ENCODE results near the gene RYR2.
"Not testable (repeated sequence)": the region's sequence is repeated elsewhere in the genome, so short reads cannot be mapped to it uniquely, and the experiment has no call there.

The RYR2 gene

DNA sequence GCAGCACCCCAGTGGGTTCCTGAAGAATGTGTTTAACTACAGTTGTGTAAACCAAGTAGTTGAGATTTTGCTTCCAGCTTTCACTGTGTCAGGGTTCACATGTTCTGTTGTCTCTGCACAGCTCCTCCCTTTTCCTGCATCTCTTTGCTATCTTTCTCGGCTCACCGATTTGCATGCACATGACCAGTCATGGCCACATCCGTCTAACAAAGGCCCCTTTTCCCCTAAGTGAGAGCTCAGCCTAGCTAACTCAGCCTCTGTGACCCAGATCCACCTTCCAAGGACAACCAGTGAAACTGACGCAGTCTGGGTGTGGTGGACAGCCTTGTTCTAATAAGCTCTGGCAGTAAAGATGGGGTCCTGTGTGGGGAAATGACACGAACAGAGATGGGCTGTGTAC lies 747.6 kb downstream of the RYR2 start:
- peak; percentile 94 for ATAC-seq (replicated peaks)
- H3K36me3 Mint-ChIP-seq (ENCODE audit: insufficient read depth): no peaks in the 10 kb centered on the region
- DNase-seq: peak in 2 of 3 experiments; percentile 11 to 15
- peaks cover 0 to 2% of the 10 kb centered on the region in 2 donors for H3K9me3 Mint-ChIP-seq
- H3K27me3 Mint-ChIP-seq: no peaks in the 10 kb centered on the region
- peak overlapping the region in 1 of 2 donors; percentile 54 for H3K27ac Mint-ChIP-seq
- no peak overlapping the region for H3K4me3 Mint-ChIP-seq
- no peaks in the 10 kb centered on the region for H3K4me1 Mint-ChIP-seq (ENCODE audit: low read depth in 2 of 2)

DNA sequence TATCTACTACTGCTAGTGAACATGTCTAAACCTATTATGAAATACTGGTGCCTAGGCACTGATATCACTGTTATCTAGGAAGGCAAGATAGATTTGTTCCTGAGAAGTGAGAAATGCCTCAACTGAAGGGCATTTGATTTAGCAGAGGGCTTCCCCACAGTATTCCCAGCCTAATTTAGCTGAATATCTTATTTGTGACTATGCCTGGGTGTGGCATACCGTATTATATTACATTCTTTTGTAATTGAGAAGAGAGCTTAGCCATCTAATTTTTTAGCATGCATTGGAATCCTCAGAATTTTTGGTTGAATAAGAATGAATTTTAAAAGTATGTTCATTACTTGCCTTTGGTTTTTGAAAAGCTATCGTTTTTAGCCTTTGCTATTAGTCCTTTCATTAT lies 749.6 kb downstream of the RYR2 start:
- ATAC-seq (replicated peaks) (no peak), DNase-seq (no peak)
- no peaks in the 10 kb centered on the region for H3K27me3 Mint-ChIP-seq
- no peak overlapping the region for H3K27ac Mint-ChIP-seq
- no peaks in the 10 kb centered on the region for H3K36me3 Mint-ChIP-seq (ENCODE audit: insufficient read depth)
- H3K4me3 Mint-ChIP-seq: no peak overlapping the region
- H3K9me3 Mint-ChIP-seq: peaks cover 0 to 2% of the 10 kb centered on the region in 2 donors
- H3K4me1 Mint-ChIP-seq (ENCODE audit: low read depth in 2 of 2): no peaks in the 10 kb centered on the region

DNA sequence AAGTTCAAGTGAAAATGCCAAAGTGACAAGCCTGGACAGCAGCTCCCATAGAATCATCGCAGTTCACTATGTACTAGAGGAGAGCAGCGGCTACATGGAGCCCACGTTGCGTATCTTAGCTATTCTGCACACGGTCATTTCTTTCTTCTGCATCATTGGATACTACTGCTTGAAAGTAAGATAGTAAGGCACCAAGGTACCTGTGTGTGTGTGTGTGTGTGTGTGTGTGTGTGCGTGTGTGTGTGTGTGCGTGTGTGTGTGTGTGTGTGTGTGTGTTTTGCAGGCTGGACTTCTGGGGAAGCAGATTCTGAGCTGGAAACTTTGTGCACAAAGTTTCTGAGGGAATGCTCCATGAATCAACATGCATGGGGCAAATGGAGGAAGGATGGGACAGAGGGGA lies 750.2 kb downstream of the RYR2 start:
- Mint-ChIP-seq H3K27ac (no peak overlapping the region), H3K27me3 (no peaks in the 10 kb centered on the region), H3K4me1 (ENCODE audit: low read depth in 2 of 2) (no peaks in the 10 kb centered on the region), H3K4me3 (no peak overlapping the region), H3K36me3 (ENCODE audit: insufficient read depth) (no peaks in the 10 kb centered on the region), H3K9me3 (peaks cover 0 to 2% of the 10 kb centered on the region in 2 donors)
- ATAC-seq (replicated peaks) (no peak), DNase-seq (no peak)

DNA sequence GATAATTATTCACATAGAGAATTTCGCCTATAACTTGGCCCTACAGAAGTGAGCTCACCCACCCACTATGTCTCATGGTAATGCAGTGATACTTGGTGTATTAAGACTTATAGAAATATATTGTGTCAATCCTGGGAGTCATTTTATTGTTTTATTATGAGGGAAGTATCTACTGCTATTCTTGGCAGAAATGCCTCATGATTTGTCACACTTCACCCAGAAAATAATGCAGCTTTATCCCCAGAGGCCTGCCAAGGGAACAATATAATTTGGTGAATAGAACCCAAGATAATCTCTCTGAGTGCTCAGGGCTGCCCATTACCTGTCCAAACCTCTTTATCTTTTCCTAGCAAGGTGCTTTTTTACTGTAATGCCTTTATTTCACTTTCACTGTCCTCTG lies 750.7 kb downstream of the RYR2 start:
- H3K36me3 Mint-ChIP-seq (ENCODE audit: insufficient read depth): no peaks in the 10 kb centered on the region
- H3K4me3 Mint-ChIP-seq: no peak overlapping the region
- no peak overlapping the region for H3K27ac Mint-ChIP-seq
- ATAC-seq (replicated peaks) (no peak), DNase-seq (no peak)
- H3K9me3 Mint-ChIP-seq: peaks cover 0 to 2% of the 10 kb centered on the region in 2 donors
- no peaks in the 10 kb centered on the region for H3K27me3 Mint-ChIP-seq
- no peaks in the 10 kb centered on the region for H3K4me1 Mint-ChIP-seq (ENCODE audit: low read depth in 2 of 2)

DNA sequence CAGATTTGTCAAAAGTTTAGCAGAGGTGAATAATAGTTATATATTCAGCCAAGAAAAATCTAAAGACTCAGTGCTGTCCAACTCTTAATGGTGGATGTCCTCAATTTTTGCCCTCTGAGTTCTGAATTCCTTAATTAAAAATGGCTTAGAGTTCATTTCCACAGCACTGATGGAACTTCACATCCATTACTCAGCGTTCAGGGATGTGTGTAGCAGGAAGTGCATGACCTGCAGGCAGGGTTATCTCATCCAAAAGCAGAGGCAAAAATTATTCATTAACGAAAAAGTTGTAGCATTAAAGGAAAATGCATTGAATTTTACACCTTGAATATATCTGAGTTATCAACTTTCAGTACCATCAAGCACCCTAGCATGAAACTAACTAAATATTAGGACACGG lies 752.1 kb downstream of the RYR2 start:
- no peaks in the 10 kb centered on the region for H3K4me1 Mint-ChIP-seq (ENCODE audit: low read depth in 2 of 2)
- no peaks in the 10 kb centered on the region for H3K36me3 Mint-ChIP-seq (ENCODE audit: insufficient read depth)
- no peaks in the 10 kb centered on the region for H3K27me3 Mint-ChIP-seq
- peaks cover 0 to 2% of the 10 kb centered on the region in 2 donors for H3K9me3 Mint-ChIP-seq
- H3K4me3 Mint-ChIP-seq: no peak overlapping the region
- ATAC-seq (replicated peaks) (no peak), DNase-seq (no peak)
- H3K27ac Mint-ChIP-seq: no peak overlapping the region

DNA sequence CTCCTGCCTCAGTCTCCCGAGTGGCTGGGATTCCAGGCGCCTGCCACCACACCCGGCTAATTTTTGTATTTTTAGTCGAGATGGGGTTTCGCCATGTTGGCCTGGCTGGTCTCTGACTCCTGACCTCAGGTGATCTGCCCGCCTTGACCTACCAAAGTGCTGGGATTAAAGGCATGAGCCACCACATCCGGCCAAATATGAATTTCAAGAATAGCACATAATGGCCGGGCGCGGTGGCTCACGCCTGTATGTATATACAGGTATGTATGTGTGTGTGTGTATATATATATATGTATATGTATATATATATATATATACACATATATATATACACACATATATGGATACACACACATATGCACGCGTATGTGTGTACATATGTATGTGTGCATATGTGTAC lies 753.6 kb downstream of the RYR2 start:
- ATAC-seq (replicated peaks) (no peak), DNase-seq (no peak)
- Mint-ChIP-seq H3K36me3 (ENCODE audit: insufficient read depth) (no peaks in the 10 kb centered on the region), H3K27ac (no peak overlapping the region), H3K9me3 (peaks cover 0 to 2% of the 10 kb centered on the region in 2 donors), H3K27me3 (no peaks in the 10 kb centered on the region), H3K4me3 (no peak overlapping the region), H3K4me1 (ENCODE audit: low read depth in 2 of 2) (no peaks in the 10 kb centered on the region)

DNA sequence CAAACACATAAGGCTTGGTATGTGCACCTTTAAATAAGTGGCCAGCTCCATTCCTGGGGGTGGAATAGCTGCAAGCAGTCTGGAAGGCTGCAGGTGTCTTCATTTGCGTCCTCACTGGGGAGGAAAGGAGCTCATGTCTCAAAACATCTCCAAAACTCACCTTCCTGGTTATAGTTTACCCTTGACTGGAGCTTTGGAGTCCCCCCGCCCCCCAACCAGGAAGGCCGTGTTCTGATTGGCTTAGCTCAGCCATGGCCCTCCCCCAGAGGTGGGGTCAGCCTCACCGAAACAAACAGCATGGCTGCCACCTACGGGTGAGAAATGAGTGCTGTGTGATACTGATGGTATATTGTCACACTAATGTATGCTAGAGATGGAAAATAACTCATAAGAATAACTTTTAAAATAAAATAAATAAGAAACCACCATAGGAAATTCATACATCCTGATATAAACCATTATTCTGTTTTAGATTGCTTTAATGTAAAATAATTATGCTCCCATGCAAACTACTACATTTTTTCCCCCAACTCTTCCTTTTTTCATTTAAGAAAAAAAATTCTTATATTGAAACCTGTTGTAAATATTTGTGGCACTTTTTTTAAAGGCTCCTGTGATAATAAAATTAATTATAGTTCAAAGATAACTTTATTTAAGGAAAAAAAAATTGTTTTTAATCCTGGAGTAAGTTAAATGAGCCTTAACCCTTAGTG lies 757.9 kb downstream of the RYR2 start:
- ATAC-seq (replicated peaks): peak; percentile 100
- peak; percentile 39 to 53 (median 49) for DNase-seq
- no peaks in the 10 kb centered on the region for H3K36me3 Mint-ChIP-seq (ENCODE audit: insufficient read depth)

DNA sequence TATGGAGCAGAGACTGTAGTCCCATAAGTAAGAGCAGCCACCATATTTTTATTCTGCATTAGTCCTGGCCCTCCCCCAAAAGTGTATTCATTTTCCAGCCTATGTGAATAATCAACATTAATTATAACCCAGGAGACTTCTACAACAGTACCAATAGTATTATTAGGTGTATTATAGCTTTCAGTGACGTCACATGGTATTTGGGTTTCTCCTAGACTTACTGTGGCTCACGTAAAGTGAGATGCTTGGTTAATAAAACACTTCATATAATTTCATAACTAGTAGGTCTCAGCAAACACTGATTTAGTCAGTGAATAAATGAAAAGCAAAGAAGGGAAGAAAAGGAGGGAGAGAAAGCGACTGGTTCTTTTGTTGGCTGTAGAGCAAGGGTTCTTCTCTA lies 762.5 kb downstream of the RYR2 start:
- Mint-ChIP-seq H3K36me3 (ENCODE audit: insufficient read depth) (no peaks in the 10 kb centered on the region), H3K27me3 (peaks cover 0 to 7% of the 10 kb centered on the region in 2 donors), H3K4me1 (ENCODE audit: low read depth in 2 of 2) (no peaks in the 10 kb centered on the region), H3K27ac (no peak overlapping the region), H3K4me3 (no peak overlapping the region), H3K9me3 (no peaks in the 10 kb centered on the region)
- no peak for ATAC-seq (replicated peaks)
- no peak for DNase-seq

More for the DNA sequence above, 757.9 kb downstream of the RYR2 start:
- H3K9me3 Mint-ChIP-seq: no peaks in the 10 kb centered on the region
- H3K27ac Mint-ChIP-seq: no peak overlapping the region
- peaks cover 0 to 5% of the 10 kb centered on the region in 2 donors for H3K27me3 Mint-ChIP-seq
- peak overlapping the region in 1 of 2 donors; percentile 19 for H3K4me3 Mint-ChIP-seq
- H3K4me1 Mint-ChIP-seq (ENCODE audit: low read depth in 2 of 2): no peaks in the 10 kb centered on the region

DNA sequence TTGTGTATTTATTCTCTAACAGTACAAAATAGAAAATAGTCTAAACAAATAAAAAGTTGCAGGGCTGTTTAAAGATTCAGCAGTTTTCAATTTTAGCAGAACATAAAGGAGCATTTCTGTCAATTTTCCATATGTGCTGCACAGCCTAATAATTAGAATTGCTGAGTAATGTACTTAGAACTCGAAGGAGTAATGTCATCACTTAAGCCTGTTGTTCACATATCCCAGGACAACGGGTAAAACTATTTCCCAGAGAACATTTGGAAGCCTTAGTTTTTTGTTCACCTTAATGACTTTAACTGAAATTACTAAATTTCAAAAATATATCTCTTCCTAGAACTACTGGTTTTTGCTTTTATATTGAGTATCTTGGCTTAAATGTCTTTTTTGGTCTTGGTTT lies 767.1 kb downstream of the RYR2 start:
- Mint-ChIP-seq H3K27ac (no peak overlapping the region), H3K4me1 (ENCODE audit: low read depth in 2 of 2) (peaks cover 0 to 2% of the 10 kb centered on the region in 2 donors), H3K9me3 (no peaks in the 10 kb centered on the region)

DNA sequence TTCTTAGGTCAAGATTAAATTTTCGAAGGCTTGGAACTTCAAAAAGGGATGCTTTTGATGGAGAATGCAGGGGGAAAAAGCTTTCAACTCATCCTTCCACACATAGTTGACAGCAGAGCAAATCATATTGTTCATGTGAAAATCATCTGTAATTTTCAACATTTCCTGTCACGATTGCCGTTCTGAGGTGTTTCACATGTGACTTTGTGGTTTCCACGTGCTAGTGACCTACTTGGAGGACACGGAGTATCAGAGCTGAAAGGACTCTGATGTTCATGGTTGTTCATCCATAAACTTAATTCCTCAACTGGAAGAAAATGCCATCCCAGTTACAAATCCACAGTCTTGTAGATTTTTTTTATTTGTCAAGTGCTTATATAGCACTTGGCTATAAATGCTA lies 769.6 kb downstream of the RYR2 start:
- Mint-ChIP-seq H3K36me3 (ENCODE audit: insufficient read depth) (no peaks in the 10 kb centered on the region), H3K27ac (no peak overlapping the region), H3K9me3 (no peaks in the 10 kb centered on the region), H3K4me1 (ENCODE audit: low read depth in 2 of 2) (peaks cover 0 to 2% of the 10 kb centered on the region in 2 donors), H3K27me3 (no peaks in the 10 kb centered on the region), H3K4me3 (no peak overlapping the region)
- ATAC-seq (replicated peaks) (peak; percentile 83), DNase-seq (no peak)

More for the DNA sequence above, 767.1 kb downstream of the RYR2 start:
- no peak for ATAC-seq (replicated peaks)
- DNase-seq: no peak
- H3K27me3 Mint-ChIP-seq: peaks cover 0 to 7% of the 10 kb centered on the region in 2 donors
- no peaks in the 10 kb centered on the region for H3K36me3 Mint-ChIP-seq (ENCODE audit: insufficient read depth)
- no peak overlapping the region for H3K4me3 Mint-ChIP-seq

DNA sequence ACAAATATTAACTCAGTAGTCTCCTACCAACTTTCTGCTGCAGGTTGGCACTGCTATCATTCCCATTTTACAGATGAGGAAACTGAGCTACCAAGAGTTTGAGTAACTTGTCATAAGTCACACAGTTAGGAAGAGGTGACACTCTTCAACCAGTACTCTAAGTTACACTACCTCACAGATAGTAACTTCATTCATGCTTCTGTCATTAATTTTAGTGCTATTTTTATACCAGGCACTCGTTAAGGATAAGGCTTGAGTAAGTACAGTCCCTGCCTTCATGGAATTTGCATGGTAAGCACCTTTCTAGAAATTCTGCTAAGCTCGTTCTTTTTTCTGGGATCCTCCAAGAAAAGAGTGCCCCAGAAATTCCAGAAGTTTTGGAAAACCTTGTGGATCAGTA lies 770.1 kb downstream of the RYR2 start:
- Mint-ChIP-seq H3K36me3 (ENCODE audit: insufficient read depth) (no peaks in the 10 kb centered on the region), H3K9me3 (no peaks in the 10 kb centered on the region), H3K4me1 (ENCODE audit: low read depth in 2 of 2) (peaks cover 0 to 2% of the 10 kb centered on the region in 2 donors), H3K4me3 (no peak overlapping the region), H3K27ac (no peak overlapping the region), H3K27me3 (no peaks in the 10 kb centered on the region)
- DNase-seq: no peak
- no peak for ATAC-seq (replicated peaks)

DNA sequence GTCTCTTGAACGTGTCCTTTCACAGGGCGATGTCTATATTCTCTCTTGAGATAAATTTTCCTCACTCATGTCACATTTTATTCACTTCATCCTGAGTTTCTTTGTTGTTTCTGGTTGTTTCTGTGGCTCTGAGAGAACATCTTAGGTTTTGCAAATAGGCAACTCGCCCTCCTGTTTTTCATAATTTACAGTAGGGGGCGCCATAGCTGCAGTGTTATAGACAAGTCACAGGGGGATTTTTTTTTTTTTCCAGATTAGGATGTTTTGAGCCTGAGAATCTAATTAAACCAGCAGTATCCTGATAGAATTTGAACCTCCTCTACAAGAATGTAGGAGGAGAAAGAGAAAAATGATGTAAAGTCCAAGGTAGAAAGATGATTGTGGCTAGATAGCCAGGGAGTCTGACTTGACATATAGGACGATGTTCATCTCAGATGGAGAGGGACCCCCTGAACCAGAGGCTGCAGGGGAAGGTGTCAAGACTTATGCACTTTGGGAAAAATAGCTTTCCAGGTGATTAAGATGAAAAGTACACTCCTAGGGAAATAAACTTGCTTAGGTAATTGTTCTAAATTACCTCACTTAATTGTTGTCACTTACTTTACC lies 772.4 kb downstream of the RYR2 start:
- no peaks in the 10 kb centered on the region for H3K9me3 Mint-ChIP-seq
- no peaks in the 10 kb centered on the region for H3K27me3 Mint-ChIP-seq
- DNase-seq: no peak
- H3K36me3 Mint-ChIP-seq (ENCODE audit: insufficient read depth): no peaks in the 10 kb centered on the region
- no peak for ATAC-seq (replicated peaks)
- peaks cover 0 to 2% of the 10 kb centered on the region in 2 donors for H3K4me1 Mint-ChIP-seq (ENCODE audit: low read depth in 2 of 2)
- H3K4me3 Mint-ChIP-seq: no peak overlapping the region
- no peak overlapping the region for H3K27ac Mint-ChIP-seq

DNA sequence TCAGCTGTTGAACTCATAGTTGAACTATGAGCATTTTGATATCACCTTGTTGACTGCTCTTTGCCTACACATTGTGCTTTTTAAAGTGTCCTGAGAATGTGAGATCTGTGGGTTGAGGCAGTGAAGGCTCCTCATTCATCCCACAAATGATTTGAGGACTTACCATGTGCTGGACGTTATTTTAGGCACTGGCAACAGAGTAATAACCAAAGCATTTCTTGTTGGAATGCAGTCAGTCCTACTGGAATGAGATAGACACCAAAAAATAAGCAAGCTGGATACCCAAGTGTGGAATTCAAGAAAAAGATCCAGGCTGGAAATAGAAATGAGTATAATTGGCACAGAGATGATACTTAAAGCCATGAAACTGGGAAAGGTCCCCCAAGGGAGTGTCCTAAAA lies 775.3 kb downstream of the RYR2 start:
- Mint-ChIP-seq H3K4me3 (no peak overlapping the region), H3K4me1 (ENCODE audit: low read depth in 2 of 2) (peaks cover 0 to 2% of the 10 kb centered on the region in 2 donors), H3K36me3 (ENCODE audit: insufficient read depth) (no peaks in the 10 kb centered on the region), H3K9me3 (no peaks in the 10 kb centered on the region), H3K27me3 (peaks cover 0 to 7% of the 10 kb centered on the region in 2 donors), H3K27ac (no peak overlapping the region)
- no peak for ATAC-seq (replicated peaks)
- DNase-seq: no peak

DNA sequence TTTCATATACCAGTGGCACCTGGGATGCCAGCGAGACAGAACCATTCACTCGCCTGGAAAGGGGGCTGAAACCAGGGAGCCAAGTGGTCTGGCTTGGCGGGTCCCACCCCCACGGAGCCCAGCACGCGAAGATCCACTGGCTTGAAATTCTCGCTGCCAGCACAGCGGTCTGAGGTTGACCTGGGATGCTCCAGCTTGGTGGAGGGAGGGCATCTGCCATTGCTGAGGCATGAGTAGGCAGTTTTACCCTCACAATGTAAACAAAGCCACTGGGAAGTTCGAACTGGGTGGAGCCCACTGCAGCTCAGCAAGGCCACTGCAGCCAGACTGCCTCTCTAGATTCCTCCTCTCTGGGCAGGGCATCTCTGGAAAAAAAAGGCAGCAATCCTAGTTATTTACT lies 778.6 kb downstream of the RYR2 start:
- not testable (repeated sequence) for H3K27me3 Mint-ChIP-seq; DNase-seq; H3K9me3 Mint-ChIP-seq; H3K36me3 Mint-ChIP-seq (ENCODE audit: insufficient read depth); H3K27ac Mint-ChIP-seq; H3K4me1 Mint-ChIP-seq (ENCODE audit: low read depth in 2 of 2); H3K4me3 Mint-ChIP-seq; ATAC-seq (replicated peaks)
